HepG2 (cell line): ENCODE results near the gene ANTXR1. TPM values are rescaled to one million over a fixed set of nuclear protein-coding genes. Genes with fewer than 3 reads are reported as not detected.

Experiments used
- EEA1 ChIP-seq: sonication (generic); formaldehyde crosslinking; IDR thresholded peaks from 2 replicates; pipeline ENCODE4 v1.5.1; 2020; ENCODE audit warnings: mild to moderate bottlenecking, missing genetic modification reagents, borderline replicate concordance
- FIP1L1 ChIP-seq: fragments of 200-400 bp; formaldehyde crosslinking; IDR thresholded peaks from 2 replicates; pipeline ENCODE4 v1.6.1; 2018; ENCODE audit warnings: low read depth, mild to moderate bottlenecking, low read length, moderate library complexity, borderline replicate concordance; ENCODE audit not compliant: insufficient read depth
- GMEB1 ChIP-seq: sonication (generic); formaldehyde crosslinking; IDR thresholded peaks from 2 replicates; pipeline ENCODE4 v1.5.1; 2020; ENCODE audit warnings: missing genetic modification reagents, mild to moderate bottlenecking, borderline replicate concordance
- HMGA1 ChIP-seq: sonication (generic); formaldehyde crosslinking; conservative IDR thresholded peaks from 2 replicates; pipeline ENCODE4 v1.4.0; 2020; ENCODE audit warnings: missing genetic modification reagents
- KLF13 ChIP-seq: sonication (generic); formaldehyde crosslinking; IDR thresholded peaks from 2 replicates; pipeline ENCODE4 v1.4.0; 2020; ENCODE audit warnings: mild to moderate bottlenecking, missing genetic modification reagents
- MED13 ChIP-seq: sonication (generic); formaldehyde crosslinking; IDR thresholded peaks from 2 replicates; pipeline ENCODE4 v1.5.0; 2020; ENCODE audit warnings: missing genetic modification reagents
- MTF2 ChIP-seq: sonication (generic); formaldehyde crosslinking; IDR thresholded peaks from 2 replicates; pipeline ENCODE4 v1.5.0; 2020; ENCODE audit warnings: missing genetic modification reagents, borderline replicate concordance
- MYNN ChIP-seq: sonication (generic); formaldehyde crosslinking; IDR thresholded peaks from 2 replicates; pipeline ENCODE4 v1.4.0; 2020; ENCODE audit warnings: mild to moderate bottlenecking, low read depth, missing genetic modification reagents
- PAWR ChIP-seq: sonication (generic); formaldehyde crosslinking; IDR thresholded peaks from 2 replicates; pipeline ENCODE4 v1.4.0; 2020; ENCODE audit warnings: missing genetic modification reagents, mild to moderate bottlenecking, borderline replicate concordance
- RBAK ChIP-seq: sonication (generic); formaldehyde crosslinking; IDR thresholded peaks from 2 replicates; pipeline ENCODE4 v1.5.1; 2020; ENCODE audit warnings: mild to moderate bottlenecking, missing genetic modification reagents
- RCOR2 ChIP-seq: IDR thresholded peaks from 2 replicates; pipeline ENCODE4 v1.6.1; 2016; ENCODE audit warnings: missing biosample characterization, missing genetic modification reagents
- TEAD2 ChIP-seq: sonication (generic); formaldehyde crosslinking; IDR thresholded peaks from 2 replicates; pipeline ENCODE4 v1.9.0; 2021; ENCODE audit warnings: missing genetic modification reagents
- ZBTB34 ChIP-seq: sonication (generic); formaldehyde crosslinking; IDR thresholded peaks from 2 replicates; pipeline ENCODE4 v1.8.0; 2022; ENCODE audit warnings: mild to moderate bottlenecking, missing genetic modification reagents
- ZBTB38 ChIP-seq: sonication (generic); formaldehyde crosslinking; IDR thresholded peaks from 2 replicates; pipeline ENCODE4 v1.5.1; 2020; ENCODE audit warnings: mild to moderate bottlenecking, missing genetic modification reagents
- ZBTB4 ChIP-seq: sonication (generic); formaldehyde crosslinking; IDR thresholded peaks from 2 replicates; pipeline ENCODE4 v1.4.0; 2020; ENCODE audit warnings: missing genetic modification reagents, mild to moderate bottlenecking, borderline replicate concordance
- ZNF18 ChIP-seq: sonication (generic); formaldehyde crosslinking; IDR thresholded peaks from 2 replicates; pipeline ENCODE4 v1.8.0; 2022; ENCODE audit warnings: mild to moderate bottlenecking, missing genetic modification reagents; ENCODE audit not compliant: insufficient replicate concordance
- ZNF264 ChIP-seq: sonication (generic); formaldehyde crosslinking; IDR thresholded peaks from 2 replicates; pipeline ENCODE4 v1.4.0; 2020; ENCODE audit warnings: missing genetic modification reagents
- ZNF3 ChIP-seq: IDR thresholded peaks from 2 replicates; pipeline ENCODE4 v1.7.0; 2017; ENCODE audit warnings: inconsistent platforms
- ZNF326 ChIP-seq: sonication (generic); formaldehyde crosslinking; IDR thresholded peaks from 2 replicates; pipeline ENCODE4 v1.4.0; 2020; ENCODE audit warnings: missing genetic modification reagents, borderline replicate concordance
- ZNF782 ChIP-seq: sonication (generic); formaldehyde crosslinking; IDR thresholded peaks from 2 replicates; pipeline ENCODE4 v1.4.0; 2020; ENCODE audit warnings: missing genetic modification reagents, mild to moderate bottlenecking, borderline replicate concordance
- ZSCAN25 ChIP-seq: sonication (generic); formaldehyde crosslinking; IDR thresholded peaks from 2 replicates; pipeline ENCODE4 v1.8.0; 2022; ENCODE audit warnings: mild to moderate bottlenecking, missing genetic modification reagents
- polyA plus RNA-seq, 8 experiments: library from polyadenylated mRNA; depleted of rRNA in 3 of 8; stranded (reverse) in 7 of 8; unstranded in 1 of 8; fragments of >200 nt; fragmentation: Illumina TruSeq in 4 of 8; extraction: Trizol in 4 of 8; gene quantifications; 2 replicates each; pipeline versions ENCODE4 v1.2.1 to v1.2.3, GENCODE V29; 2011 to 2016; ENCODE audit warnings: low read depth in 4 of 8, missing spikeins in 1 of 8, mixed read lengths in 1 of 8; ENCODE audit not compliant: insufficient read depth in 1 of 8
- total RNA-seq, 5 experiments: library from RNA; depleted of rRNA; stranded (reverse); fragments of >200 nt; fragmentation: Illumina TruSeq; extraction: Trizol; gene quantifications; 2 replicates each; pipeline ENCODE4 v1.2.3, GENCODE V29; 2016; ENCODE audit warnings: low read depth in 1 of 5

ANTXR1 gene
- total and polyA plus RNA-seq, 2 of the 13 experiments (the other 11 are each of a cell fraction or from before 2014, with no cell fraction given), result 4.5 to 12.7 TPM

GRCh38 chr2:69200107-69200520 is 187.1 kb downstream of the ANTXR1 start (continued):
- TF ChIP-seq ZNF326 (CRISPR knock-in tag), result no peak
- TF ChIP-seq ZBTB4, result no peak
- no peak for TF ChIP-seq EEA1
- no peak for TF ChIP-seq ZBTB34 (CRISPR knock-in tag)
- TF ChIP-seq ZNF3 (CRISPR knock-in tag), result peak; percentile 54; the same call in 1 of the 2 replicates
- no peak for TF ChIP-seq PAWR (CRISPR knock-in tag)
- no peak for TF ChIP-seq FIP1L1
- no peak for TF ChIP-seq GMEB1 (CRISPR knock-in tag)
- TF ChIP-seq MED13, result no peak
- TF ChIP-seq RCOR2 (CRISPR knock-in tag), result peak; percentile 44; the same call in 1 of the 2 replicates
- no peak for TF ChIP-seq HMGA1 (CRISPR knock-in tag)
- no peak for TF ChIP-seq ZNF18 (CRISPR knock-in tag)
- no peak for TF ChIP-seq KLF13 (CRISPR knock-in tag)
- TF ChIP-seq TEAD2 (CRISPR knock-in tag), result no peak
- TF ChIP-seq MTF2, result no peak
- no peak for TF ChIP-seq RBAK (CRISPR knock-in tag)
- no peak for TF ChIP-seq MYNN (CRISPR knock-in tag)
- TF ChIP-seq ZSCAN25 (CRISPR knock-in tag), result no peak
- TF ChIP-seq ZBTB38, result no peak
- TF ChIP-seq ZNF782, result no peak
- TF ChIP-seq ZNF264 (CRISPR knock-in tag), result no peak
